B cell (primary cell): ENCODE results near the gene TEAD1.

Source experiments
- EZH2 ChIP-seq: IDR thresholded peaks from 2 replicates; pipeline ENCODE4 v1.6.1; 2012; ENCODE audit warnings: borderline replicate concordance, low read depth, mild to moderate bottlenecking, moderate library complexity, low read length; ENCODE audit not compliant: insufficient read depth, poor library complexity, severe bottlenecking
- TF ChIP-seq, protein P1 (sequence below): fragments of 200-600 bp; IDR thresholded peaks from one replicate; pipeline ENCODE4 v1.8.0; 2022; ENCODE audit warnings: antibody characterized with exemption, mild to moderate bottlenecking

DNA sequence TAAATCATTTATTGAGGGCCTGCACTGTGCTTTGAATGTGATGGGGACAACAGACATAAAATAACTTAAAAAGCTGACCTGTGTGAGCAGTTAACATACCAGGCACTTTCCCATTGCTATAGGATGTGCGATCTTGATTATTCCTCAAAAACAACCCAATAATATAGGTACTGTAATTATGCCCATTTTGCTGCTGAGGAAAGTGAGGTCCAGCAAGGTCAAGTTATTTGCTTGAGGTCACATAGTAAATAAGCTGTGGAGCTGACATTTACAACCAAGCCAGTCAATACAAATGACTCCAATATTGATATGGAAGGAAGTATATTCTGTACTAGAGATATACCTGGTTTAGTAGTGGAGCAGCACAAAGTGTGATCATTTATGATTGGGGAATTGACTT, 96.2 kb downstream of the TEAD1 start:
- TF ChIP-seq, protein P1, sequence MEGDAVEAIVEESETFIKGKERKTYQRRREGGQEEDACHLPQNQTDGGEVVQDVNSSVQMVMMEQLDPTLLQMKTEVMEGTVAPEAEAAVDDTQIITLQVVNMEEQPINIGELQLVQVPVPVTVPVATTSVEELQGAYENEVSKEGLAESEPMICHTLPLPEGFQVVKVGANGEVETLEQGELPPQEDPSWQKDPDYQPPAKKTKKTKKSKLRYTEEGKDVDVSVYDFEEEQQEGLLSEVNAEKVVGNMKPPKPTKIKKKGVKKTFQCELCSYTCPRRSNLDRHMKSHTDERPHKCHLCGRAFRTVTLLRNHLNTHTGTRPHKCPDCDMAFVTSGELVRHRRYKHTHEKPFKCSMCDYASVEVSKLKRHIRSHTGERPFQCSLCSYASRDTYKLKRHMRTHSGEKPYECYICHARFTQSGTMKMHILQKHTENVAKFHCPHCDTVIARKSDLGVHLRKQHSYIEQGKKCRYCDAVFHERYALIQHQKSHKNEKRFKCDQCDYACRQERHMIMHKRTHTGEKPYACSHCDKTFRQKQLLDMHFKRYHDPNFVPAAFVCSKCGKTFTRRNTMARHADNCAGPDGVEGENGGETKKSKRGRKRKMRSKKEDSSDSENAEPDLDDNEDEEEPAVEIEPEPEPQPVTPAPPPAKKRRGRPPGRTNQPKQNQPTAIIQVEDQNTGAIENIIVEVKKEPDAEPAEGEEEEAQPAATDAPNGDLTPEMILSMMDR, result no peak
- no peak for TF ChIP-seq EZH2
